ENCODE data around the gene KL. TPM values are rescaled to one million over a fixed set of nuclear protein-coding genes. Genes with fewer than 3 reads are reported as not detected.

The KL gene
- total RNA-seq, 2 experiments from 2014 or later, result 0.35 to 0.37 TPM

GRCh38 chr13:33092073-33092987, 76.1 kb downstream of the KL start:
- ATAC-seq, result no peak
- intact Hi-C loops (cut with DNase I, micrococcal nuclease), result no loop called here
- no peak for DNase-seq
- no peaks in the 10 kb centered on the region for H3K36me3 Mint-ChIP-seq (ENCODE audit: low read depth)
- ChIA-PET POLR2A (no interaction called here), CTCF (no interaction called here)
- no peaks in the 10 kb centered on the region for H3K4me1 Mint-ChIP-seq
- H3K9me3 Mint-ChIP-seq (ENCODE audit: low read depth), result no peaks in the 10 kb centered on the region
- H3K27ac Mint-ChIP-seq, result no peak overlapping the region
- peaks cover 11% of the 10 kb centered on the region for H3K27me3 Mint-ChIP-seq
- H3K4me3 Mint-ChIP-seq, result no peak overlapping the region

- intact Hi-C loops (cut with DNase I, micrococcal nuclease), result no loop called here
- Mint-ChIP-seq H3K4me3 (no peak overlapping the region), H3K4me1 (no peaks in the 10 kb centered on the region), H3K36me3 (ENCODE audit: low read depth) (no peaks in the 10 kb centered on the region), H3K27me3 (peaks cover 7% of the 10 kb centered on the region), H3K9me3 (ENCODE audit: low read depth) (peaks cover 3% of the 10 kb centered on the region), H3K27ac (no peak overlapping the region)
- ATAC-seq, result no peak
- POLR2A ChIA-PET, result no interaction called here
- DNase-seq, result no peak
- CTCF ChIA-PET, result interaction anchor here (0.7 kb wide), 1 partner anchor 12 kb away, joined by 4 read pairs; no protein-coding TSS in a partner anchor
Observed at GRCh38 chr13:33096886-33097605, 80.8 kb downstream of the KL start.

GRCh38 chr13:33099860-33100259, 83.6 kb downstream of the KL start:
- ChIA-PET CTCF (no interaction called here), POLR2A (no interaction called here)
- Mint-ChIP-seq H3K27ac (no peak overlapping the region), H3K4me1 (no peaks in the 10 kb centered on the region), H3K27me3 (peaks cover 10% of the 10 kb centered on the region), H3K9me3 (ENCODE audit: low read depth) (peaks cover 3% of the 10 kb centered on the region), H3K36me3 (ENCODE audit: low read depth) (no peaks in the 10 kb centered on the region), H3K4me3 (no peak overlapping the region)
- no peak for ATAC-seq
- intact Hi-C loops (cut with DNase I, micrococcal nuclease), result no loop called here
- no peak for DNase-seq

GRCh38 chr13:33100886-33101285, 84.7 kb downstream of the KL start:
- Mint-ChIP-seq H3K9me3 (ENCODE audit: low read depth) (peaks cover 3% of the 10 kb centered on the region), H3K27ac (no peak overlapping the region), H3K4me3 (no peak overlapping the region), H3K27me3 (peaks cover 12% of the 10 kb centered on the region), H3K4me1 (no peaks in the 10 kb centered on the region), H3K36me3 (ENCODE audit: low read depth) (no peaks in the 10 kb centered on the region)
- ATAC-seq (no peak), DNase-seq (no peak)
- ChIA-PET POLR2A (no interaction called here), CTCF (interaction anchor here (0.6 kb wide), 1 partner anchor 158 kb away, joined by 3 read pairs; no protein-coding TSS in a partner anchor)
- intact Hi-C loops (cut with DNase I, micrococcal nuclease), result no loop called here

GRCh38 chr13:33101835-33102234, 85.6 kb downstream of the KL start:
- intact Hi-C loops (cut with DNase I, micrococcal nuclease), result no loop called here
- ATAC-seq, result no peak
- H3K4me3 Mint-ChIP-seq, result no peak overlapping the region
- POLR2A ChIA-PET, result no interaction called here
- H3K9me3 Mint-ChIP-seq (ENCODE audit: low read depth), result peaks cover 3% of the 10 kb centered on the region
- CTCF ChIA-PET, result no interaction called here
- no peak overlapping the region for H3K27ac Mint-ChIP-seq
- no peaks in the 10 kb centered on the region for H3K36me3 Mint-ChIP-seq (ENCODE audit: low read depth)
- H3K4me1 Mint-ChIP-seq, result no peaks in the 10 kb centered on the region
- peaks cover 18% of the 10 kb centered on the region for H3K27me3 Mint-ChIP-seq
- DNase-seq, result no peak

GRCh38 chr13:33103457-33103856, 87.2 kb downstream of the KL start:
- Mint-ChIP-seq H3K27ac (no peak overlapping the region), H3K4me1 (no peaks in the 10 kb centered on the region), H3K9me3 (ENCODE audit: low read depth) (peaks cover 1% of the 10 kb centered on the region), H3K36me3 (ENCODE audit: low read depth) (no peaks in the 10 kb centered on the region), H3K4me3 (no peak overlapping the region), H3K27me3 (peaks cover 18% of the 10 kb centered on the region)
- POLR2A ChIA-PET, result no interaction called here
- ATAC-seq (no peak), DNase-seq (no peak)
- intact Hi-C loops (cut with DNase I, micrococcal nuclease), result no loop called here
- CTCF ChIA-PET, result no interaction called here

GRCh38 chr13:33105387-33106005, 89.3 kb downstream of the KL start:
- DNase-seq (no peak), ATAC-seq (no peak)
- no peaks in the 10 kb centered on the region for H3K36me3 Mint-ChIP-seq (ENCODE audit: low read depth)
- no peak overlapping the region for H3K4me3 Mint-ChIP-seq
- H3K4me1 Mint-ChIP-seq, result no peaks in the 10 kb centered on the region
- H3K9me3 Mint-ChIP-seq (ENCODE audit: low read depth), result no peaks in the 10 kb centered on the region
- intact Hi-C loops (cut with DNase I, micrococcal nuclease), result no loop called here
- CTCF ChIA-PET, result interaction anchor here (0.6 to 0.7 kb wide), 2 partner anchors 34 to 437 kb away, joined by 3 to 4 read pairs; no protein-coding TSS in a partner anchor
- peaks cover 16% of the 10 kb centered on the region for H3K27me3 Mint-ChIP-seq
- POLR2A ChIA-PET, result no interaction called here
- no peak overlapping the region for H3K27ac Mint-ChIP-seq

DNA sequence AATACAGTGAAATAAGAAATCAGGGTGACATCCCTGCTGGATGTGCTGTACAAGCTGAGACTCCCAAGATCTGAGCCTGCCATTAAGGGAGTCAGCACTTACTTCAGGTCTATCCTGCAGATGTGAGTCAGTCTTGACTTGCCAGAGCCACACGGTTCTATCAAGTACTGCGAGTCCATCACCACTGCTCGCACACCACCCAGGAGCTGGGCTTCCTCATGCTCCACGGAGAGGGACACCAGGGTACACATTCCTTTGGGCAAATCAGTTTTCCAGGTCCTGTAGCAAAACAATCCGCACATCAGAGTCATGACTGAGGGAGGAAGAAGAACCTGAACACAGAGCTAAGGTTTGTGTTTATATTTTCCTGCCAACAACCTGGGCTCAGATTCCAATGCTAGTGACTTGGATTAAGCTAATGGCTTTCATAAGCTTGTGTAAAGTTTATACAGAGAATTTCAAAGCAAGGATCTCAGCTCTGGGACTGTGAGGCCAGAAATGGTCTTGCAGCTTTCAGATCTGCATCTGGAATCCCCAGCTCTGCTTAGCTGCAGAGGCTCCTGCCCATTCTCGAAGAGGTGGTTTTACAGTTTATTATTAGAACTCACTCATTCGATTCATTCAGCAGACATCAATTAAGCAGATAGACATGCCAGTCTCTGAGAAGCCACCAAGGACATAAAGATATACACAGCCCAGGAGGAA, 90.6 kb downstream of the KL start:
- DNase-seq, result no peak
- H3K27me3 Mint-ChIP-seq, result peaks cover 16% of the 10 kb centered on the region
- H3K36me3 Mint-ChIP-seq (ENCODE audit: low read depth), result no peaks in the 10 kb centered on the region
- H3K4me3 Mint-ChIP-seq, result no peak overlapping the region
- no peaks in the 10 kb centered on the region for H3K9me3 Mint-ChIP-seq (ENCODE audit: low read depth)
- intact Hi-C loops (cut with DNase I, micrococcal nuclease), result no loop called here
- H3K4me1 Mint-ChIP-seq, result no peaks in the 10 kb centered on the region
- H3K27ac Mint-ChIP-seq, result no peak overlapping the region
- ATAC-seq, result no peak
- POLR2A ChIA-PET, result no interaction called here
- CTCF ChIA-PET, result no interaction called here

GRCh38 chr13:33107361-33107760, 91.1 kb downstream of the KL start:
- ChIA-PET CTCF (interaction anchor here (0.7 kb wide), 1 partner anchor 88 kb away, joined by 3 read pairs; no protein-coding TSS in a partner anchor), POLR2A (no interaction called here)
- DNase-seq (no peak), ATAC-seq (no peak)
- Mint-ChIP-seq H3K36me3 (ENCODE audit: low read depth) (no peaks in the 10 kb centered on the region), H3K4me3 (no peak overlapping the region), H3K9me3 (ENCODE audit: low read depth) (no peaks in the 10 kb centered on the region), H3K27me3 (peaks cover 16% of the 10 kb centered on the region), H3K4me1 (no peaks in the 10 kb centered on the region), H3K27ac (no peak overlapping the region)
- intact Hi-C loops (cut with DNase I, micrococcal nuclease), result no loop called here

DNA sequence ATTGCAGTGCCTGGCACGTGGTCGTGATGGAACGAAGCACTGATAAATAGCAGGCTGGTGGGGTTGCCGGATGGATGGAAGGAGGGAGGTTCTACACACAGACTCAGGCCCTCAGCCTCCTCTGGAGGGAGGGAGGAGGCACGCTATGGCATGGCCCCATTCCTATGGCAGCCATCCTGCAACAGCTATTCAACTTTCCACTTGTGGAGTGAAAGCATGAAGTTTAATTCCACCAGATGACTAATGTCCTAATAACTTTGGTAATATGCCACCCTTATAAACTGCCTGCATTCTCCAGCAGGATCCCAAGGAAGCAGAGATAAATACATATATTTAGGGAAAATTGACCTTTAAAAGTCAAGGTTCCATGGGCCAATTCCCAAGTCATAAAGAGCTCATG, 92.4 kb downstream of the KL start:
- intact Hi-C loops (cut with DNase I, micrococcal nuclease), result no loop called here
- Mint-ChIP-seq H3K36me3 (ENCODE audit: low read depth) (no peaks in the 10 kb centered on the region), H3K27me3 (peaks cover 10% of the 10 kb centered on the region), H3K4me1 (no peaks in the 10 kb centered on the region), H3K9me3 (ENCODE audit: low read depth) (no peaks in the 10 kb centered on the region), H3K27ac (no peak overlapping the region), H3K4me3 (no peak overlapping the region)
- ChIA-PET POLR2A (no interaction called here), CTCF (no interaction called here)
- DNase-seq, result no peak
- no peak for ATAC-seq

- Mint-ChIP-seq H3K9me3 (ENCODE audit: low read depth) (no peaks in the 10 kb centered on the region), H3K4me1 (no peaks in the 10 kb centered on the region), H3K4me3 (no peak overlapping the region), H3K36me3 (ENCODE audit: low read depth) (no peaks in the 10 kb centered on the region), H3K27me3 (peaks cover 10% of the 10 kb centered on the region), H3K27ac (no peak overlapping the region)
- no peak for DNase-seq
- no peak for ATAC-seq
- ChIA-PET CTCF (no interaction called here), POLR2A (no interaction called here)
- intact Hi-C loops (cut with DNase I, micrococcal nuclease), result no loop called here
Observed at GRCh38 chr13:33109271-33109697, 93.1 kb downstream of the KL start.

Data from activated CD4-positive, alpha-beta T cell treated with anti-CD3 and anti-CD28 coated beads for 36 hours (primary cell).